Endothelial cell of umbilical vein (primary cell): Measurements from ENCODE around the gene LRP1B. TPM values are rescaled to one million over a fixed set of nuclear protein-coding genes. Genes with fewer than 3 reads are reported as not detected.
"Not testable (repeated sequence)": the region's sequence is repeated elsewhere in the genome, so short reads cannot be mapped to it uniquely, and the experiment has no call there.

Experiments used
- BruUV-seq: library from RNA; stranded (reverse); fragments of 400-500 nt; replicated peaks from 2 replicates; lab custom pipeline; 2021; lab: Mats Ljungman, UMichigan
- CTCF ChIA-PET: fragments of 300-600, 350-600 bp; sonication (Branson Sonifier 250); formaldehyde crosslinking; loops from one replicate; lab custom pipeline; 2021; ENCODE audit warnings: antibody characterized with exemption, inconsistent platforms; lab: Charles Lee
- POLR2A ChIA-PET: fragments of 300-600, 350-600 bp; sonication (Branson Sonifier 250); formaldehyde crosslinking; loops from one replicate; lab custom pipeline; 2021; ENCODE audit warnings: antibody characterized with exemption, inconsistent platforms; lab: Charles Lee
- DNase-seq: peaks from one replicate; pipeline ENCODE4 v3.0.0-alpha.2; 2011; ENCODE audit warnings: low read depth, low spot score
- FAIRE-seq: peaks from 2 replicates; lab custom pipeline; 2011; peaks lifted over from hg19 to GRCh38; lab: Jason Lieb, UNC
- H2AFZ ChIP-seq: 2 replicates; pipeline ENCODE4 v1.6.0; 2012; ENCODE audit warnings: low read depth, low read length, control low read depth, inconsistent platforms
- H3K27ac ChIP-seq: 2 replicates; pipeline ENCODE4 v1.5.1; 2011; ENCODE audit warnings: low read depth, mild to moderate bottlenecking, control low read depth, low read length, moderate library complexity; ENCODE audit not compliant: insufficient read depth
- H3K27me3 ChIP-seq, 2 experiments: 2 replicates each; pipeline versions ENCODE4 v1.6.0 to v1.6.1; 2011; ENCODE audit warnings: low read length in 2 of 2, mixed read lengths in 1 of 2; ENCODE audit not compliant: control insufficient read depth in 2 of 2, insufficient read depth in 2 of 2
- H3K36me3 ChIP-seq, 2 experiments: 2 replicates in 1 of 2; 3 replicates in 1 of 2; pipeline ENCODE4 v1.5.1; 2011; ENCODE audit warnings: low read length in 2 of 2, mild to moderate bottlenecking in 1 of 2, moderate library complexity in 1 of 2; ENCODE audit not compliant: control insufficient read depth in 2 of 2, insufficient read depth in 2 of 2; ENCODE audit errors: extremely low read depth in 1 of 2
- H3K4me1 ChIP-seq: 3 replicates; pipeline ENCODE4 v1.5.1; 2011; ENCODE audit warnings: mild to moderate bottlenecking, low read length; ENCODE audit not compliant: control insufficient read depth, insufficient read depth; ENCODE audit errors: extremely low read depth
- H3K4me2 ChIP-seq: 2 replicates; pipeline ENCODE4 v1.6.1; 2011; ENCODE audit warnings: low read length, control low read depth, mixed read lengths; ENCODE audit not compliant: insufficient read depth
- H3K4me3 ChIP-seq, 3 experiments: fragments of 200-600 bp in 1 of 3; sonication (generic), shearing (Covaris generic) in 1 of 3; replicated peaks in 1 of 3; 2 replicates each; pipeline ENCODE4 v1.5.1; 2011 to 2016; ENCODE audit warnings: control low read depth in 3 of 3, low read length in 3 of 3, mild to moderate bottlenecking in 2 of 3, inconsistent platforms in 1 of 3, low read depth in 1 of 3, moderate library complexity in 1 of 3; ENCODE audit not compliant: insufficient read depth in 1 of 3
- H3K79me2 ChIP-seq: 2 replicates; pipeline ENCODE4 v1.6.0; 2012; ENCODE audit warnings: low read length, inconsistent platforms; ENCODE audit not compliant: control insufficient read depth, insufficient read depth
- H3K9ac ChIP-seq: replicated peaks from 2 replicates; pipeline ENCODE3; 2011; ENCODE audit warnings: low read length, control low read depth; ENCODE audit not compliant: insufficient read depth; ENCODE audit errors: extremely low read depth
- H3K9me1 ChIP-seq: replicated peaks from 3 replicates; pipeline ENCODE4 v1.6.0; 2011; ENCODE audit warnings: mild to moderate bottlenecking, low read length; ENCODE audit not compliant: control insufficient read depth, insufficient read depth; ENCODE audit errors: extremely low read depth
- H3K9me3 ChIP-seq: replicated peaks from 2 replicates; pipeline ENCODE4 v1.5.1; 2012; ENCODE audit warnings: low read length, inconsistent platforms; ENCODE audit not compliant: control insufficient read depth, insufficient read depth
- H4K20me1 ChIP-seq: replicated peaks from 2 replicates; pipeline ENCODE3; 2011; ENCODE audit warnings: mild to moderate bottlenecking, low read length; ENCODE audit not compliant: control insufficient read depth, insufficient read depth; ENCODE audit errors: extremely low read depth
- CTCF ChIP-seq, 2 donors: IDR thresholded peaks; 1 replicate in 1 of 2; 2 replicates in 1 of 2; pipeline ENCODE4 v1.5.1; 2011; ENCODE audit warnings: low read length in 2 of 2, mild to moderate bottlenecking in 2 of 2, moderate library complexity in 2 of 2, control low read depth in 1 of 2, inconsistent platforms in 1 of 2, low read depth in 1 of 2; ENCODE audit not compliant: insufficient read depth in 1 of 2; ENCODE audit errors: extremely low read depth in 1 of 2
- EZH2 ChIP-seq: IDR thresholded peaks from 2 replicates; pipeline ENCODE4 v1.6.1; 2012; ENCODE audit warnings: borderline replicate concordance, low read depth, mild to moderate bottlenecking, moderate library complexity, low read length, inconsistent platforms; ENCODE audit not compliant: severe bottlenecking
- FOS ChIP-seq: IDR thresholded peaks from 2 replicates; pipeline ENCODE4 v1.6.1; 2011; ENCODE audit warnings: mild to moderate bottlenecking, low read length, moderate library complexity, borderline replicate concordance; ENCODE audit not compliant: insufficient read depth
- GATA2 ChIP-seq: IDR thresholded peaks from 2 replicates; pipeline ENCODE4 v1.7.0; 2011; ENCODE audit warnings: low read depth, mild to moderate bottlenecking, moderate library complexity, mixed read lengths, low read length; ENCODE audit not compliant: insufficient read length, insufficient read depth
- JUN ChIP-seq: IDR thresholded peaks from 2 replicates; pipeline ENCODE4 v1.6.1; 2011; ENCODE audit warnings: borderline replicate concordance, low read depth; ENCODE audit not compliant: insufficient read length, insufficient read depth
- MAX ChIP-seq: IDR thresholded peaks from 2 replicates; pipeline ENCODE4 v1.6.1; 2011; ENCODE audit not compliant: insufficient read depth, insufficient read length
- MYC ChIP-seq: IDR thresholded peaks from one replicate; pipeline ENCODE4 v1.6.1; 2011; ENCODE audit warnings: mild to moderate bottlenecking, low read depth, low read length
- POLR2A ChIP-seq: IDR thresholded peaks from 2 replicates; pipeline ENCODE4 v1.6.1; 2012; ENCODE audit warnings: low read depth, mild to moderate bottlenecking, control low read depth, low read length
- POLR2AphosphoS5 ChIP-seq: IDR thresholded peaks from 2 replicates; pipeline ENCODE4 v1.6.1; 2012; ENCODE audit warnings: low read depth, mild to moderate bottlenecking, control low read depth, low read length, moderate library complexity; ENCODE audit not compliant: insufficient read depth
- dilution Hi-C: fragments of 300-500 bp; cut with MboI; formaldehyde crosslinking; loops from one replicate; pipeline ENCODE4 v1.15.0; 2019; ENCODE audit warnings: low sequenced_read_pairs; ENCODE audit not compliant: extremely low pct_ligation_motif_present
- intact Hi-C: fragments of 100-400 bp; cut with micrococcal nuclease; formaldehyde crosslinking; loops from one replicate; pipeline ENCODE4 v1.10.0; 2022
- polyA plus RNA-seq, 4 experiments: library from polyadenylated mRNA; depleted of rRNA in 3 of 4; stranded (reverse) in 3 of 4; unstranded in 1 of 4; fragments of >200 nt; gene quantifications; 2 replicates each; pipeline versions ENCODE4 v1.2.1 to v1.2.3, GENCODE V29; 2011 to 2012; ENCODE audit warnings: missing spikeins in 1 of 4
- total RNA-seq: library from RNA; stranded (reverse); gene quantifications from 2 replicates; pipeline ENCODE4 v1.2.3, GENCODE V29; 2021

Gene LRP1B
- total and polyA plus RNA-seq, 2 donors (not counting 3 experiments of a cell fraction or from before 2014, with no cell fraction given): 0.03 to 0.07 TPM

- dilution Hi-C loops (no loop called here), intact Hi-C loops (no loop called here)
- no peak for DNase-seq
- FAIRE-seq: no peak
- Histone ChIP-seq H3K9ac (no peak overlapping the region), H3K27ac (no peak overlapping the region), H3K4me1 (no peaks in the 10 kb centered on the region), H3K4me3 (no peak overlapping the region), H3K36me3 (no peaks in the 10 kb centered on the region), H3K9me3 (no peaks in the 10 kb centered on the region), H3K4me2 (no peak overlapping the region), H3K27me3 (no peaks in the 10 kb centered on the region), H2AFZ (no peak overlapping the region), H4K20me1 (no peaks in the 10 kb centered on the region), H3K9me1 (no peaks in the 10 kb centered on the region), H3K79me2 (no peaks in the 10 kb centered on the region)
- BruUV-seq: no TSS peak
- CTCF ChIA-PET: interaction anchor here (0.6 kb wide), 1 partner anchor 12 kb away, joined by 3 read pairs; no protein-coding TSS in a partner anchor
- no peak for TF ChIP-seq GATA2
- TF ChIP-seq EZH2: no peak
- TF ChIP-seq MAX: no peak
- TF ChIP-seq MYC: no peak
- no peak for TF ChIP-seq POLR2AphosphoS5
- no peak for TF ChIP-seq CTCF (IDR thresholded peaks at IDR 0.05; ENCODE audit: extremely low read depth in 1 of 2, insufficient read depth in 1 of 2, low read depth in 1 of 2, low read length in 2 of 2)
- TF ChIP-seq POLR2A: no peak
- TF ChIP-seq FOS: no peak
- no peak for TF ChIP-seq JUN
- POLR2A ChIA-PET: no interaction called here
Measured at GRCh38 chr2:140416577-140416976, 1714.2 kb downstream of the LRP1B start.

- H3K27me3 ChIP-seq, H3K9me1 ChIP-seq, H3K36me3 ChIP-seq, FAIRE-seq, intact Hi-C loops, H3K4me1 ChIP-seq, H2AFZ ChIP-seq, H3K27ac ChIP-seq, H3K79me2 ChIP-seq, dilution Hi-C loops, BruUV-seq, H3K4me2 ChIP-seq, H3K4me3 ChIP-seq, DNase-seq, H4K20me1 ChIP-seq, H3K9ac ChIP-seq, POLR2A ChIA-PET, H3K9me3 ChIP-seq, CTCF ChIA-PET: not testable (repeated sequence)
Measured at GRCh38 chr2:140415035-140415434, 1715.8 kb downstream of the LRP1B start.
